ENCODE measurements around the gene RPS6KB1.
"Not testable (repeated sequence)": the region's sequence is repeated elsewhere in the genome, so short reads cannot be mapped to it uniquely, and the experiment has no call there.

DNA sequence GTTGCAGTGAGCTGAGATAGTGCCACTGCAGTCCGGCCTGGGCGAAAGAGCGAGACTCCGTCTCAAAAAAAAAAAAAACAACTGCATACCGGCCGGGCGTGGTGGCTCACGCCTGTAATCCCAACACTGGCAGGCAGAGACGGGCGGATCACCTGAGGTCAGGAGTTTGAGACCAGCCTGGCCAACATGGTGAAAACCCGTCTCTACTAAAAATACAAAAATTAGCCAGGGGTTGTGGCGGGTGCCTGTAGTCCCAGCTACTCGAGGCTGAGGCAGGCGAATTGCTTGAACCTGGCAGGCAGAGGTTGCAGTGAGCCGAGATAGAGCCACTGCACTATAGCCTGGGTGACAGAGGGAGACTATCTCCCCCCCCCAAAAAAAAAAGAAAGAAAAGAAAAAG is 42.6 kb upstream of the RPS6KB1 start:
- TF ChIP-seq, protein P1, sequence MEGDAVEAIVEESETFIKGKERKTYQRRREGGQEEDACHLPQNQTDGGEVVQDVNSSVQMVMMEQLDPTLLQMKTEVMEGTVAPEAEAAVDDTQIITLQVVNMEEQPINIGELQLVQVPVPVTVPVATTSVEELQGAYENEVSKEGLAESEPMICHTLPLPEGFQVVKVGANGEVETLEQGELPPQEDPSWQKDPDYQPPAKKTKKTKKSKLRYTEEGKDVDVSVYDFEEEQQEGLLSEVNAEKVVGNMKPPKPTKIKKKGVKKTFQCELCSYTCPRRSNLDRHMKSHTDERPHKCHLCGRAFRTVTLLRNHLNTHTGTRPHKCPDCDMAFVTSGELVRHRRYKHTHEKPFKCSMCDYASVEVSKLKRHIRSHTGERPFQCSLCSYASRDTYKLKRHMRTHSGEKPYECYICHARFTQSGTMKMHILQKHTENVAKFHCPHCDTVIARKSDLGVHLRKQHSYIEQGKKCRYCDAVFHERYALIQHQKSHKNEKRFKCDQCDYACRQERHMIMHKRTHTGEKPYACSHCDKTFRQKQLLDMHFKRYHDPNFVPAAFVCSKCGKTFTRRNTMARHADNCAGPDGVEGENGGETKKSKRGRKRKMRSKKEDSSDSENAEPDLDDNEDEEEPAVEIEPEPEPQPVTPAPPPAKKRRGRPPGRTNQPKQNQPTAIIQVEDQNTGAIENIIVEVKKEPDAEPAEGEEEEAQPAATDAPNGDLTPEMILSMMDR (IDR thresholded peaks at IDR 0.05; ENCODE audit: poor library complexity, severe bottlenecking), result not testable (repeated sequence)
- TF ChIP-seq, protein P2, sequence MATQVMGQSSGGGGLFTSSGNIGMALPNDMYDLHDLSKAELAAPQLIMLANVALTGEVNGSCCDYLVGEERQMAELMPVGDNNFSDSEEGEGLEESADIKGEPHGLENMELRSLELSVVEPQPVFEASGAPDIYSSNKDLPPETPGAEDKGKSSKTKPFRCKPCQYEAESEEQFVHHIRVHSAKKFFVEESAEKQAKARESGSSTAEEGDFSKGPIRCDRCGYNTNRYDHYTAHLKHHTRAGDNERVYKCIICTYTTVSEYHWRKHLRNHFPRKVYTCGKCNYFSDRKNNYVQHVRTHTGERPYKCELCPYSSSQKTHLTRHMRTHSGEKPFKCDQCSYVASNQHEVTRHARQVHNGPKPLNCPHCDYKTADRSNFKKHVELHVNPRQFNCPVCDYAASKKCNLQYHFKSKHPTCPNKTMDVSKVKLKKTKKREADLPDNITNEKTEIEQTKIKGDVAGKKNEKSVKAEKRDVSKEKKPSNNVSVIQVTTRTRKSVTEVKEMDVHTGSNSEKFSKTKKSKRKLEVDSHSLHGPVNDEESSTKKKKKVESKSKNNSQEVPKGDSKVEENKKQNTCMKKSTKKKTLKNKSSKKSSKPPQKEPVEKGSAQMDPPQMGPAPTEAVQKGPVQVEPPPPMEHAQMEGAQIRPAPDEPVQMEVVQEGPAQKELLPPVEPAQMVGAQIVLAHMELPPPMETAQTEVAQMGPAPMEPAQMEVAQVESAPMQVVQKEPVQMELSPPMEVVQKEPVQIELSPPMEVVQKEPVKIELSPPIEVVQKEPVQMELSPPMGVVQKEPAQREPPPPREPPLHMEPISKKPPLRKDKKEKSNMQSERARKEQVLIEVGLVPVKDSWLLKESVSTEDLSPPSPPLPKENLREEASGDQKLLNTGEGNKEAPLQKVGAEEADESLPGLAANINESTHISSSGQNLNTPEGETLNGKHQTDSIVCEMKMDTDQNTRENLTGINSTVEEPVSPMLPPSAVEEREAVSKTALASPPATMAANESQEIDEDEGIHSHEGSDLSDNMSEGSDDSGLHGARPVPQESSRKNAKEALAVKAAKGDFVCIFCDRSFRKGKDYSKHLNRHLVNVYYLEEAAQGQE (IDR thresholded peaks at IDR 0.05; ENCODE audit: borderline replicate concordance), result not testable (repeated sequence)
- TF ChIP-seq EZH2 (IDR thresholded peaks at IDR 0.05; ENCODE audit: borderline replicate concordance, insufficient read depth, low read length, poor library complexity, severe bottlenecking); POLR2AphosphoS5 (IDR thresholded peaks at IDR 0.05); RAD21 (conservative IDR thresholded peaks at IDR 0.05): not testable (repeated sequence)

Measured in neural cell (in vitro differentiated cells).